ENCODE measurements around the gene IFT122. TPM values are rescaled to one million over a fixed set of nuclear protein-coding genes. Genes with fewer than 3 reads are reported as not detected.

Gene IFT122
- total RNA-seq, 2 experiments from 2014 or later: 21.6 to 37.0 TPM

GRCh38 chr3:129562803-129563202 is 122.8 kb downstream of the IFT122 start:
- H3K9me3 ChIP-seq (ENCODE audit: low read length): no peaks in the 10 kb centered on the region
- no peaks in the 10 kb centered on the region for H3K9me2 ChIP-seq (ENCODE audit: insufficient read depth, low read length)
- no peaks in the 10 kb centered on the region for H3K79me2 ChIP-seq (ENCODE audit: insufficient read depth, low read depth, low read length)
- no peaks in the 10 kb centered on the region for H3K36me3 ChIP-seq (ENCODE audit: insufficient read depth, low read length)
- H4K20me1 ChIP-seq (ENCODE audit: insufficient read depth, low read length): no peaks in the 10 kb centered on the region
- no peak for DNase-seq (ENCODE audit: low spot score)
- no peak overlapping the region for H3K4me2 ChIP-seq (ENCODE audit: low read length)
- ChIA-PET POLR2A (interaction anchor here (0.6 kb wide), 1 partner anchor 187 kb away, joined by 4 read pairs; no protein-coding TSS in a partner anchor), CTCF (ENCODE audit: unreplicated experiment) (no interaction called here)
- peaks cover 33% of the 10 kb centered on the region for H3K4me1 ChIP-seq (ENCODE audit: insufficient read depth, low read length, poor library complexity, severe bottlenecking)
- H3K27ac ChIP-seq (ENCODE audit: low read depth, low read length, poor library complexity, severe bottlenecking): no peak overlapping the region
- H3K4me3 ChIP-seq (ENCODE audit: low read depth, low read length, poor library complexity, severe bottlenecking): no peak overlapping the region
- intact Hi-C loops (cut with micrococcal nuclease; ENCODE audit: unreplicated experiment): no loop called here
- BruUV-seq (replicated peaks): no TSS peak
- H2AFZ ChIP-seq (ENCODE audit: low read length): no peak overlapping the region
- TF ChIP-seq CTCF (conservative IDR thresholded peaks at IDR 0.05; ENCODE audit: low read length) (no peak), EZH2phosphoT487 (IDR thresholded peaks at IDR 0.05; ENCODE audit: borderline replicate concordance, low read depth, low read length) (no peak)

GRCh38 chr3:129563332-129563731 is 123.3 kb downstream of the IFT122 start:
- H3K4me3 ChIP-seq (ENCODE audit: low read depth, low read length, poor library complexity, severe bottlenecking): no peak overlapping the region
- TF ChIP-seq EZH2phosphoT487 (IDR thresholded peaks at IDR 0.05; ENCODE audit: borderline replicate concordance, low read depth, low read length) (no peak), CTCF (conservative IDR thresholded peaks at IDR 0.05; ENCODE audit: low read length) (no peak)
- CTCF ChIA-PET (ENCODE audit: unreplicated experiment): no interaction called here
- H3K27ac ChIP-seq (ENCODE audit: low read depth, low read length, poor library complexity, severe bottlenecking): no peak overlapping the region
- POLR2A ChIA-PET: interaction anchor here (0.6 kb wide), 1 partner anchor 188 kb away, joined by 4 read pairs; no protein-coding TSS in a partner anchor
- H3K36me3 ChIP-seq (ENCODE audit: insufficient read depth, low read length): no peaks in the 10 kb centered on the region
- no peaks in the 10 kb centered on the region for H3K79me2 ChIP-seq (ENCODE audit: insufficient read depth, low read depth, low read length)
- no peaks in the 10 kb centered on the region for H4K20me1 ChIP-seq (ENCODE audit: insufficient read depth, low read length)
- H3K9me3 ChIP-seq (ENCODE audit: low read length): no peaks in the 10 kb centered on the region
- no peak overlapping the region for H2AFZ ChIP-seq (ENCODE audit: low read length)
- intact Hi-C loops (cut with micrococcal nuclease; ENCODE audit: unreplicated experiment): no loop called here
- peaks cover 27% of the 10 kb centered on the region for H3K4me1 ChIP-seq (ENCODE audit: insufficient read depth, low read length, poor library complexity, severe bottlenecking)
- H3K9me2 ChIP-seq (ENCODE audit: insufficient read depth, low read length): no peaks in the 10 kb centered on the region
- BruUV-seq (replicated peaks): no TSS peak
- no peak overlapping the region for H3K4me2 ChIP-seq (ENCODE audit: low read length)
- DNase-seq (ENCODE audit: low spot score): no peak

- no peak overlapping the region for H3K4me3 ChIP-seq (ENCODE audit: low read depth, low read length, poor library complexity, severe bottlenecking)
- no peaks in the 10 kb centered on the region for H3K9me2 ChIP-seq (ENCODE audit: insufficient read depth, low read length)
- no peaks in the 10 kb centered on the region for H4K20me1 ChIP-seq (ENCODE audit: insufficient read depth, low read length)
- no TSS peak for BruUV-seq (replicated peaks)
- H3K27ac ChIP-seq (ENCODE audit: low read depth, low read length, poor library complexity, severe bottlenecking): no peak overlapping the region
- peaks cover 21% of the 10 kb centered on the region for H3K4me1 ChIP-seq (ENCODE audit: insufficient read depth, low read length, poor library complexity, severe bottlenecking)
- ChIA-PET CTCF (ENCODE audit: unreplicated experiment) (no interaction called here), POLR2A (no interaction called here)
- H3K4me2 ChIP-seq (ENCODE audit: low read length): no peak overlapping the region
- H3K9me3 ChIP-seq (ENCODE audit: low read length): no peaks in the 10 kb centered on the region
- intact Hi-C loops (cut with micrococcal nuclease; ENCODE audit: unreplicated experiment): no loop called here
- H3K36me3 ChIP-seq (ENCODE audit: insufficient read depth, low read length): no peaks in the 10 kb centered on the region
- H2AFZ ChIP-seq (ENCODE audit: low read length): no peak overlapping the region
- H3K79me2 ChIP-seq (ENCODE audit: insufficient read depth, low read depth, low read length): no peaks in the 10 kb centered on the region
- DNase-seq (ENCODE audit: low spot score): no peak
- TF ChIP-seq CTCF (conservative IDR thresholded peaks at IDR 0.05; ENCODE audit: low read length) (no peak), EZH2phosphoT487 (IDR thresholded peaks at IDR 0.05; ENCODE audit: borderline replicate concordance, low read depth, low read length) (no peak)
Observed at GRCh38 chr3:129563850-129564535, 124.0 kb downstream of the IFT122 start.
